Measurements from ENCODE around the gene MPPED1. TPM values are rescaled to one million over a fixed set of nuclear protein-coding genes. Genes with fewer than 3 reads are reported as not detected.

Gene MPPED1
- total RNA-seq, 1 donor from 2014 or later, result 0.37 TPM

- no peaks in the 10 kb centered on the region for H3K36me3 Mint-ChIP-seq (ENCODE audit: unreplicated experiment)
- DNase-seq, result no peak
- no peak overlapping the region for H3K27ac Mint-ChIP-seq (ENCODE audit: unreplicated experiment)
- TF ChIP-seq, protein P1, sequence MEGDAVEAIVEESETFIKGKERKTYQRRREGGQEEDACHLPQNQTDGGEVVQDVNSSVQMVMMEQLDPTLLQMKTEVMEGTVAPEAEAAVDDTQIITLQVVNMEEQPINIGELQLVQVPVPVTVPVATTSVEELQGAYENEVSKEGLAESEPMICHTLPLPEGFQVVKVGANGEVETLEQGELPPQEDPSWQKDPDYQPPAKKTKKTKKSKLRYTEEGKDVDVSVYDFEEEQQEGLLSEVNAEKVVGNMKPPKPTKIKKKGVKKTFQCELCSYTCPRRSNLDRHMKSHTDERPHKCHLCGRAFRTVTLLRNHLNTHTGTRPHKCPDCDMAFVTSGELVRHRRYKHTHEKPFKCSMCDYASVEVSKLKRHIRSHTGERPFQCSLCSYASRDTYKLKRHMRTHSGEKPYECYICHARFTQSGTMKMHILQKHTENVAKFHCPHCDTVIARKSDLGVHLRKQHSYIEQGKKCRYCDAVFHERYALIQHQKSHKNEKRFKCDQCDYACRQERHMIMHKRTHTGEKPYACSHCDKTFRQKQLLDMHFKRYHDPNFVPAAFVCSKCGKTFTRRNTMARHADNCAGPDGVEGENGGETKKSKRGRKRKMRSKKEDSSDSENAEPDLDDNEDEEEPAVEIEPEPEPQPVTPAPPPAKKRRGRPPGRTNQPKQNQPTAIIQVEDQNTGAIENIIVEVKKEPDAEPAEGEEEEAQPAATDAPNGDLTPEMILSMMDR (IDR thresholded peaks at IDR 0.05; ENCODE audit: partially characterized antibody, unreplicated experiment), result no peak
- peaks cover 10% of the 10 kb centered on the region for H3K27me3 Mint-ChIP-seq (ENCODE audit: unreplicated experiment)
- H3K9me3 Mint-ChIP-seq (ENCODE audit: unreplicated experiment), result no peaks in the 10 kb centered on the region
- no peaks in the 10 kb centered on the region for H3K4me1 Mint-ChIP-seq (ENCODE audit: low read depth, unreplicated experiment)
- no peak overlapping the region for H3K4me3 Mint-ChIP-seq (ENCODE audit: unreplicated experiment)
These were observed 77.1 kb downstream of the MPPED1 start for GRCh38 chr22:43488937-43489336.

- H3K36me3 Mint-ChIP-seq (ENCODE audit: unreplicated experiment), result no peaks in the 10 kb centered on the region
- H3K4me3 Mint-ChIP-seq (ENCODE audit: unreplicated experiment), result no peak overlapping the region
- DNase-seq, result no peak
- TF ChIP-seq, protein P1 (IDR thresholded peaks at IDR 0.05; ENCODE audit: partially characterized antibody, unreplicated experiment), result no peak
- no peaks in the 10 kb centered on the region for H3K4me1 Mint-ChIP-seq (ENCODE audit: low read depth, unreplicated experiment)
- H3K27ac Mint-ChIP-seq (ENCODE audit: unreplicated experiment), result no peak overlapping the region
- H3K27me3 Mint-ChIP-seq (ENCODE audit: unreplicated experiment), result peaks cover 11% of the 10 kb centered on the region
- H3K9me3 Mint-ChIP-seq (ENCODE audit: unreplicated experiment), result no peaks in the 10 kb centered on the region
These were observed 78.5 kb downstream of the MPPED1 start for GRCh38 chr22:43490311-43490710.

- no peak overlapping the region for H3K4me3 Mint-ChIP-seq (ENCODE audit: unreplicated experiment)
- H3K4me1 Mint-ChIP-seq (ENCODE audit: low read depth, unreplicated experiment), result no peaks in the 10 kb centered on the region
- H3K27ac Mint-ChIP-seq (ENCODE audit: unreplicated experiment), result no peak overlapping the region
- DNase-seq, result no peak
- no peaks in the 10 kb centered on the region for H3K36me3 Mint-ChIP-seq (ENCODE audit: unreplicated experiment)
- peaks cover 10% of the 10 kb centered on the region for H3K27me3 Mint-ChIP-seq (ENCODE audit: unreplicated experiment)
- TF ChIP-seq, protein P1 (IDR thresholded peaks at IDR 0.05; ENCODE audit: partially characterized antibody, unreplicated experiment), result no peak
- H3K9me3 Mint-ChIP-seq (ENCODE audit: unreplicated experiment), result no peaks in the 10 kb centered on the region
These were observed 79.4 kb downstream of the MPPED1 start for GRCh38 chr22:43491177-43491576.

DNA sequence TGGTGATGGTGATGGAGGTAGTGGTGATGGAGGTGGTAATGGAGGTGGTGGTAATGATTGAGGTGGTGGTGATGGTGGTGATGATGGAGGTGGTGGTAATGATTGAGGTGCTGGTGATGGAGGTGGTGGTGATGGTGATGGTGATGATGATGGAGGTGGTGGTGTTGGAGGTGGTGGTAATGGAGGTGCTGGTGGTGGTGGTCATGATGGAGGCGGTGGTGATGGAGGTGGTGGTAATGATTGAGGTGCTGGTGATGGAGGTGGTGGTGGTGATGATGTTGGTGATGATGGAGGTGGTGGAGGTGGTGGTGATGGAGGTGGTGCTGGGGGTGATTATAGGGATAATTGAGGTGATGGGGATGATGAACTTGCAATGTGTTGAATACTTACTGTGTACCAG is 79.9 kb downstream of the MPPED1 start:
- Mint-ChIP-seq H3K36me3 (ENCODE audit: unreplicated experiment) (no peaks in the 10 kb centered on the region), H3K27me3 (ENCODE audit: unreplicated experiment) (peaks cover 8% of the 10 kb centered on the region), H3K4me1 (ENCODE audit: low read depth, unreplicated experiment) (no peaks in the 10 kb centered on the region), H3K4me3 (ENCODE audit: unreplicated experiment) (no peak overlapping the region), H3K9me3 (ENCODE audit: unreplicated experiment) (no peaks in the 10 kb centered on the region), H3K27ac (ENCODE audit: unreplicated experiment) (no peak overlapping the region)
- DNase-seq, result no peak
- TF ChIP-seq, protein P1 (IDR thresholded peaks at IDR 0.05; ENCODE audit: partially characterized antibody, unreplicated experiment), result no peak

DNA sequence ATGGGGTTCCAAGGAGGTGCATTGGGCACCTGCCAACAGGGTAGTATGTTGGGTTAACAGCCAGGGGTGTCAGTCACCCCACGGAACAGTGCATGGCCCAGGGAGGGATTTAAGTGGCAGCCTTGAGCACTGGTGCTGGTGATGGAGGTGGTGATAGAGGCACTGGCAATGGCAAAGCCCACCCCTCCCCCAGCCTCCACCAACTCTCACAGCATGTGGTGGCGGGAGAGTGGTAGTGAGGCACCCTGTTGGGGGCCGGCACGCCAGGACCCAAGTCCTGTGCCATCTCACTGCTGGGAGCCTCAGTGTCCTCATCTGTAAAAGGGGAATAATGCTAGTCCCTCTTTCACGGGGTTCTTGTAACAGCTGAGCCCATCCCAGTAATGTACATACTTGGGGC is 81.5 kb downstream of the MPPED1 start:
- Mint-ChIP-seq H3K27me3 (ENCODE audit: unreplicated experiment) (peaks cover 7% of the 10 kb centered on the region), H3K9me3 (ENCODE audit: unreplicated experiment) (peaks cover 3% of the 10 kb centered on the region), H3K4me3 (ENCODE audit: unreplicated experiment) (no peak overlapping the region), H3K27ac (ENCODE audit: unreplicated experiment) (no peak overlapping the region), H3K36me3 (ENCODE audit: unreplicated experiment) (no peaks in the 10 kb centered on the region), H3K4me1 (ENCODE audit: low read depth, unreplicated experiment) (no peaks in the 10 kb centered on the region)
- DNase-seq, result no peak
- TF ChIP-seq, protein P1 (IDR thresholded peaks at IDR 0.05; ENCODE audit: partially characterized antibody, unreplicated experiment), result no peak
